Stomach (tissue), 4 donors: ENCODE measurements around the gene GAS2.

Experiments
- EP300 ChIP-seq: sonication (generic); formaldehyde crosslinking; IDR thresholded peaks from one replicate; pipeline ENCODE4 v1.6.1; 2017; ENCODE audit warnings: antibody characterized with exemption
- TF ChIP-seq, protein P1 (sequence below), 7 experiments: fragments of 450-650 bp in 4 of 7; fragments of 200-600 bp in 3 of 7; sonication (generic) in 3 of 7; IDR thresholded peaks; one replicate each; pipeline ENCODE4 v1.5.1; 2016 to 2019; ENCODE audit warnings: antibody characterized with exemption in 7 of 7, control low read depth in 2 of 7, mild to moderate bottlenecking in 1 of 7

DNA sequence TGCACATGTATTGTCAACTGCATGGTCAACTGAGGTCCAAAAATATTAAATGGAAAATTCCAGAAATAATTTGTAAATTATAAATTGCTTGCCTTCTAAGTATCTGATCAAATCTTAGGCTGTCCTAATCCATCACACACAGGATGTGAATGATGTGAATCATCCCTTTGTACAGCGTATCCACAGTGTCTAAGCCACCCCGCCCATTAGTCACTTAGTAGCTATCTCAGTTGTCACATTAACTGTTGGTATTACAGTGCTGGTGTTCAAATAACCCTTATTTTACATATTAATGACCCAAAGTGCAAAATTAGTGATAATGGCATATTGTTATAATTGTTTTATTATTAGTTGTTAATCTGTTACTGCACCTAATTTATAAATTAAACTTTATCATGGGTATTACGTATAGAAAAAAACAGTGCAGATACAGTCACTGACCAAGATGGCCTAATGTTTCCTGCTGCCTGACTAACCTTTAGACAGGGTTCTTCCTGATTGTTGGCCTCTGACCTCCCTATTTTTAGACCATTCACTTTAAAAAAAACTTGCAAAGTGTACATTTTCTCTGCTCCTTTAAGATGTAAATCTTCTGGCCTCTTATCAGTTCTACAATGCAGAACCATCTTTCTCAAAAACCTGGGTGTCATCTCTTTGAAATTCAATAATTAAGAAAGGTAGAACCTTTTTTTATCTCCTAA lies 166.1 kb downstream of the GAS2 start:
- TF ChIP-seq, protein P1, sequence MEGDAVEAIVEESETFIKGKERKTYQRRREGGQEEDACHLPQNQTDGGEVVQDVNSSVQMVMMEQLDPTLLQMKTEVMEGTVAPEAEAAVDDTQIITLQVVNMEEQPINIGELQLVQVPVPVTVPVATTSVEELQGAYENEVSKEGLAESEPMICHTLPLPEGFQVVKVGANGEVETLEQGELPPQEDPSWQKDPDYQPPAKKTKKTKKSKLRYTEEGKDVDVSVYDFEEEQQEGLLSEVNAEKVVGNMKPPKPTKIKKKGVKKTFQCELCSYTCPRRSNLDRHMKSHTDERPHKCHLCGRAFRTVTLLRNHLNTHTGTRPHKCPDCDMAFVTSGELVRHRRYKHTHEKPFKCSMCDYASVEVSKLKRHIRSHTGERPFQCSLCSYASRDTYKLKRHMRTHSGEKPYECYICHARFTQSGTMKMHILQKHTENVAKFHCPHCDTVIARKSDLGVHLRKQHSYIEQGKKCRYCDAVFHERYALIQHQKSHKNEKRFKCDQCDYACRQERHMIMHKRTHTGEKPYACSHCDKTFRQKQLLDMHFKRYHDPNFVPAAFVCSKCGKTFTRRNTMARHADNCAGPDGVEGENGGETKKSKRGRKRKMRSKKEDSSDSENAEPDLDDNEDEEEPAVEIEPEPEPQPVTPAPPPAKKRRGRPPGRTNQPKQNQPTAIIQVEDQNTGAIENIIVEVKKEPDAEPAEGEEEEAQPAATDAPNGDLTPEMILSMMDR (IDR thresholded peaks at IDR 0.05) = no peak
- no peak for TF ChIP-seq EP300
